GM23248 (cell line): ENCODE data around the gene PHKA1. TPM values are rescaled to one million over a fixed set of nuclear protein-coding genes. Genes with fewer than 3 reads are reported as not detected.
A peak's percentile ranks its signal among the peaks of the same experiment; 100 is the strongest.
"Not testable (repeated sequence)": the region's sequence is repeated elsewhere in the genome, so short reads cannot be mapped to it uniquely, and the experiment has no call there.

Experiments used
- DNase-seq: peaks from one replicate; pipeline ENCODE4 v3.0.0-alpha.2; 2015
- H2AFZ ChIP-seq: fragments of 200-600 bp; sonication (generic); 2 replicates; pipeline ENCODE4 v1.6.1; 2016; ENCODE audit warnings: antibody characterized with exemption
- H3F3A ChIP-seq: fragments of 200-600 bp; sonication (generic); 2 replicates; pipeline ENCODE4 v1.6.1; 2016; ENCODE audit warnings: mild to moderate bottlenecking, antibody characterized with exemption, mixed run types; ENCODE audit not compliant: insufficient read depth
- H3K27ac ChIP-seq: fragments of 200-600 bp; sonication (generic); 2 replicates; pipeline ENCODE4 v1.5.1; 2016; ENCODE audit warnings: mild to moderate bottlenecking
- H3K27me3 ChIP-seq: fragments of 200-600 bp; sonication (generic); replicated peaks from 2 replicates; pipeline ENCODE4 v1.6.1; 2016; ENCODE audit warnings: mild to moderate bottlenecking; ENCODE audit not compliant: insufficient read depth
- H3K36me3 ChIP-seq: fragments of 200-600 bp; sonication (generic); 2 replicates; pipeline ENCODE4 v1.6.1; 2016; ENCODE audit warnings: low read depth, mild to moderate bottlenecking
- H3K4me1 ChIP-seq: fragments of 200-600 bp; sonication (generic); 2 replicates; pipeline ENCODE4 v1.6.1; 2016; ENCODE audit warnings: mild to moderate bottlenecking; ENCODE audit not compliant: insufficient read depth
- H3K4me2 ChIP-seq: fragments of 200-600 bp; sonication (generic); one replicate; pipeline ENCODE4 v1.6.1; 2016; ENCODE audit warnings: mild to moderate bottlenecking; ENCODE audit not compliant: unreplicated experiment
- H3K4me3 ChIP-seq: fragments of 200-600 bp; sonication (generic); 2 replicates; pipeline ENCODE4 v1.5.1; 2016; ENCODE audit warnings: mild to moderate bottlenecking
- H3K79me2 ChIP-seq: fragments of 200-600 bp; sonication (generic); 2 replicates; pipeline ENCODE4 v1.6.1; 2016; ENCODE audit warnings: mild to moderate bottlenecking; ENCODE audit not compliant: insufficient read depth
- H3K9ac ChIP-seq: fragments of 200-600 bp; sonication (generic); 2 replicates; pipeline ENCODE4 v1.6.1; 2016; ENCODE audit warnings: mild to moderate bottlenecking
- H3K9me2 ChIP-seq: fragments of 200-600 bp; sonication (generic); 2 replicates; pipeline ENCODE4 v1.6.1; 2016; ENCODE audit warnings: mixed run types, mild to moderate bottlenecking, moderate library complexity; ENCODE audit not compliant: insufficient read depth
- H3K9me3 ChIP-seq: fragments of 200-600 bp; sonication (generic); one replicate; pipeline ENCODE4 v1.6.1; 2017; ENCODE audit warnings: low read depth
- H4K20me1 ChIP-seq: fragments of 200-600 bp; sonication (generic); 2 replicates; pipeline ENCODE4 v1.6.0; 2016; ENCODE audit not compliant: insufficient read depth
- EZH2 ChIP-seq: fragments of 200-600 bp; sonication (generic); IDR thresholded peaks from 2 replicates; pipeline ENCODE4 v1.6.1; 2018; ENCODE audit warnings: antibody characterized with exemption, mild to moderate bottlenecking; ENCODE audit not compliant: insufficient read depth, poor library complexity, severe bottlenecking
- EZH2phosphoT487 ChIP-seq: fragments of 200-600 bp; sonication (generic); IDR thresholded peaks from 2 replicates; pipeline ENCODE4 v1.6.1; 2018; ENCODE audit warnings: antibody characterized with exemption, moderate library complexity, mild to moderate bottlenecking, low read depth; ENCODE audit not compliant: insufficient read depth
- WGBS, 2 experiments: methylation state at CpG; one replicate each; pipeline ENCODE4 v1.1.6; 2015 to 2017; ENCODE audit warnings: low lambda C conversion rate in 2 of 2, low coverage in 1 of 2; ENCODE audit errors: missing lambda C conversion rate in 2 of 2; 5-methylcytosine and 5-hydroxymethylcytosine counted together
- in situ Hi-C: fragments of 300-500 bp; cut with MboI; formaldehyde crosslinking; loops from 2 replicates; pipeline ENCODE4 v1.15.0; 2020
- polyA plus RNA-seq: library from polyadenylated mRNA; unstranded; fragments of >200 nt; fragmentation: Nextera tagmentation; extraction: Ambion mirVana; gene quantifications from 2 replicates; pipeline ENCODE4 v1.2.1, GENCODE V29; 2016
- total RNA-seq: library from RNA; depleted of rRNA; stranded (reverse); fragments of >200 nt; shearing (Covaris generic); gene quantifications from 2 replicates; pipeline ENCODE4 v1.2.3, GENCODE V29; 2014

PHKA1 gene
- total and polyA plus RNA-seq, 2 experiments from 2014 or later: 1.6 to 2.5 TPM

DNA sequence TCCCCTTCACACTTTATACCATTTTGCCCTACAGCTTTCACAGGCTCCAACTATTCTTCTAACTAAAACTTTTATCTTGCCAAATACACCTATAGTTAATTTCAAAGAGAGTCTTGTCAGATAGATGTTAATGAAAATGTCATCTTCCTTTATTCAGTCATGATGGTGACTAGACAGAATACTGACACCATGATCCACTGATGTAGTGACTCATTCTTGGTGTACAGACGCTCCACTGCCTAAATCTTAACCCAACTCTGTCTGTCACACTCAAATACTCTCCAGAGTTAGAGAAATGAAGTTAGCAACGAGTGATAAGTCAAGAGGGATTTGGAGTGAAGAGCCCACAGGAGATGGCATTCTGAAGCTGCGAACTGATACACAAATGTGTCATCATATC, 109.4 kb downstream of the PHKA1 start:
- Histone ChIP-seq H3K79me2 (no peaks in the 10 kb centered on the region), H3K9me3 (no peaks in the 10 kb centered on the region), H3F3A (no peaks in the 10 kb centered on the region), H3K4me1 (no peaks in the 10 kb centered on the region), H4K20me1 (no peaks in the 10 kb centered on the region), H3K4me2 (no peak overlapping the region), H2AFZ (no peak overlapping the region), H3K9me2 (no peaks in the 10 kb centered on the region), H3K27ac (no peak overlapping the region), H3K36me3 (no peaks in the 10 kb centered on the region), H3K9ac (no peak overlapping the region), H3K27me3 (no peaks in the 10 kb centered on the region), H3K4me3 (no peak overlapping the region)
- DNase-seq: no peak
- WGBS, 2 experiments: 79 to 82% methylated on average over 3 of the region's 3 CpGs
- in situ Hi-C loops: no loop called here
- TF ChIP-seq EZH2phosphoT487: no peak
- no peak for TF ChIP-seq EZH2

GRCh38 chrX:72604112-72604511, 110.0 kb downstream of the PHKA1 start:
- in situ Hi-C loops: no loop called here

GRCh38 chrX:72591038-72591437, 123.1 kb downstream of the PHKA1 start:
- H3K79me2 ChIP-seq, H3K4me3 ChIP-seq, H3F3A ChIP-seq, H3K27me3 ChIP-seq, DNase-seq, H3K4me1 ChIP-seq, H3K4me2 ChIP-seq, H2AFZ ChIP-seq, H3K36me3 ChIP-seq, H3K9ac ChIP-seq, in situ Hi-C loops, H4K20me1 ChIP-seq, H3K9me3 ChIP-seq, H3K27ac ChIP-seq, H3K9me2 ChIP-seq: not testable (repeated sequence)
- WGBS, 2 experiments: 45 to 60% methylated on average over 4 of the region's 4 CpGs

More at GRCh38 chrX:72604112-72604511, 110.0 kb downstream of the PHKA1 start:
- Histone ChIP-seq H3K9ac (no peak overlapping the region), H3K4me2 (no peak overlapping the region), H3K9me2 (no peaks in the 10 kb centered on the region), H3K4me3 (no peak overlapping the region), H3K36me3 (no peaks in the 10 kb centered on the region), H3K79me2 (no peaks in the 10 kb centered on the region), H3K9me3 (no peaks in the 10 kb centered on the region), H3K4me1 (no peaks in the 10 kb centered on the region), H3K27me3 (no peaks in the 10 kb centered on the region), H2AFZ (no peak overlapping the region), H3F3A (no peaks in the 10 kb centered on the region), H4K20me1 (no peaks in the 10 kb centered on the region), H3K27ac (no peak overlapping the region)
- TF ChIP-seq EZH2phosphoT487 (no peak), EZH2 (no peak)
- 100% methylated on average over 2 of the region's 2 CpGs for WGBS, 2 experiments
- DNase-seq: no peak

DNA sequence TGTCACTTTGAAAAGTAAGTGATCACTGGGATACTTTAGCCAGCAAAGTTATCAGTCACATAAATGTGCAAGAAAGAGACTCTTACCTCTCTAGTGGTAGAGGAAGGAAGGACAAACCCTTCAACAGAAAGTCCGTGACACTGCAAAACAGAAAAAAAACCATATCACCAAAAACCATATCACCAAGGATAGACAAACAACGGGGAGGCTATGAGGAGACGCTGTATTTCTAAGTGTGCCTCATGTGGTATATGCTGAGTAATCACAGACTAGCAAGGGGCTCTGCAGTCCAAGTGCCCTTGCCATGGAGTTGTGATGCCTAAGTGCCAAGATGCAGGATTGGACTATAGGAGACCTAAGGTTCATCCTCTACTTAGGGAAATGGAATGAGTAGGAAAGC, 129.9 kb downstream of the PHKA1 start:
- H3K9ac ChIP-seq: no peak overlapping the region

DNA sequence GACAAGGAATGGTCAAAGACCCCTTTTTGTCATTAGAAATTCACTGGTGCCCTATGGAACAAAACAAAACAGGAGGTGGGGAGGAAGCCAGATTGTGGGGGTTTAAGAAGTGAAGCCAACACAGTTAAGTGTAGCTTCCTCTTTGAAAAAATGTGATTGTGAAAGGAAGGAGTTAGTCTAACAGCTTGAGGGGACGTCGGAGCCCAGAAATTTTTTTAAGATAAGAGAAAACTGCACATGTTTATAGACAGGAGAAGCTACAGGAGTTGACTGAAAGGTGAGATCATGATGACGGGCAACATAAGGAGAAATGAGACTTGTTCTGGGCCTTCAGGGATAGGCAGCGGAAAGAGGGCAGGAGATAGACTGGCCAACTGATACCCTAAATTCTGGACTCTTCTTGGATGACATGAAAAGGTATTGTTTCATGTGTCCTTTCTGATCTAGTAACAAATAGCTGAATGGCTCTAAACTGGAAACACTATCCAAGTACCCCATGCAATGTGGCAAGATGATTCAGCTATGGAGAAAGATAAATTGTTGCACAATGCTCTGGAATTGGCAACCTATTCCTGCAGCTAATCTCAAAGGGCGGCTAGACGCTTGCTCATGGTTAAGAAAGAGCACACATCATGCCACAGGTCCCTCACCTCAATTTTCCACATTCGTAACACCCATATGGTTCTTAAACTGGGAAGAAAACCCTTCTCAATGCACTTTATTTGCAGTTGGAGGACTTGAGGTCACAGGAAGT, 137.8 kb downstream of the PHKA1 start:
- in situ Hi-C loops: no loop called here
- TF ChIP-seq EZH2 (no peak), EZH2phosphoT487 (no peak)
- no peak overlapping the region for H3K27ac ChIP-seq
- no peaks in the 10 kb centered on the region for H3K9me2 ChIP-seq
- H3F3A ChIP-seq: no peaks in the 10 kb centered on the region
- H3K36me3 ChIP-seq: no peaks in the 10 kb centered on the region
- no peak overlapping the region for H3K4me2 ChIP-seq
- H3K9ac ChIP-seq: no peak overlapping the region
- H4K20me1 ChIP-seq: no peaks in the 10 kb centered on the region
- peaks cover 5% of the 10 kb centered on the region; the same call in 1 of the 2 replicates for H3K4me1 ChIP-seq
- no peaks in the 10 kb centered on the region for H3K9me3 ChIP-seq
- WGBS, 2 experiments: 68 to 74% methylated on average over 7 of the region's 7 CpGs
- H2AFZ ChIP-seq: no peak overlapping the region
- H3K4me3 ChIP-seq: no peak overlapping the region
- DNase-seq: peak; percentile 70
- H3K27me3 ChIP-seq: no peaks in the 10 kb centered on the region
- peaks cover 10% of the 10 kb centered on the region for H3K79me2 ChIP-seq

More for the DNA sequence above, 129.9 kb downstream of the PHKA1 start:
- DNase-seq: no peak
- Histone ChIP-seq H3K4me3 (no peak overlapping the region), H3K27ac (no peak overlapping the region), H3F3A (no peaks in the 10 kb centered on the region), H3K36me3 (no peaks in the 10 kb centered on the region), H3K27me3 (no peaks in the 10 kb centered on the region), H2AFZ (no peak overlapping the region), H3K9me3 (no peaks in the 10 kb centered on the region), H3K4me2 (no peak overlapping the region), H3K9me2 (no peaks in the 10 kb centered on the region), H4K20me1 (no peaks in the 10 kb centered on the region), H3K79me2 (no peaks in the 10 kb centered on the region), H3K4me1 (no peaks in the 10 kb centered on the region)
- in situ Hi-C loops: no loop called here
- TF ChIP-seq EZH2phosphoT487 (no peak), EZH2 (no peak)
- WGBS, 2 experiments: 77 to 78% methylated on average over 3 of the region's 3 CpGs
